Left renal cortex interstitium (tissue), 4 donors: Measurements from ENCODE around the gene KCTD2. TPM values are rescaled to one million over a fixed set of nuclear protein-coding genes. Genes with fewer than 3 reads are reported as not detected.
"Not testable (repeated sequence)": the region's sequence is repeated elsewhere in the genome, so short reads cannot be mapped to it uniquely, and the experiment has no call there.

Experiments used
- DNase-seq, 4 donors: peaks; one replicate each; pipeline ENCODE4 v3.0.0-alpha.2; 2013; ENCODE audit warnings: low read depth in 4 of 4, low spot score in 2 of 4, missing footprints in 1 of 4
- polyA plus RNA-seq, 4 donors: library from polyadenylated mRNA; unstranded; fragments of 120-200 nt; gene quantifications; one replicate each; pipeline ENCODE4 v1.2.1, GENCODE V29; 2013; ENCODE audit not compliant: insufficient read length in 4 of 4

Gene KCTD2
- polyA plus RNA-seq, 4 donors, result 29.7 to 34.6 (median 33.9) TPM

DNA sequence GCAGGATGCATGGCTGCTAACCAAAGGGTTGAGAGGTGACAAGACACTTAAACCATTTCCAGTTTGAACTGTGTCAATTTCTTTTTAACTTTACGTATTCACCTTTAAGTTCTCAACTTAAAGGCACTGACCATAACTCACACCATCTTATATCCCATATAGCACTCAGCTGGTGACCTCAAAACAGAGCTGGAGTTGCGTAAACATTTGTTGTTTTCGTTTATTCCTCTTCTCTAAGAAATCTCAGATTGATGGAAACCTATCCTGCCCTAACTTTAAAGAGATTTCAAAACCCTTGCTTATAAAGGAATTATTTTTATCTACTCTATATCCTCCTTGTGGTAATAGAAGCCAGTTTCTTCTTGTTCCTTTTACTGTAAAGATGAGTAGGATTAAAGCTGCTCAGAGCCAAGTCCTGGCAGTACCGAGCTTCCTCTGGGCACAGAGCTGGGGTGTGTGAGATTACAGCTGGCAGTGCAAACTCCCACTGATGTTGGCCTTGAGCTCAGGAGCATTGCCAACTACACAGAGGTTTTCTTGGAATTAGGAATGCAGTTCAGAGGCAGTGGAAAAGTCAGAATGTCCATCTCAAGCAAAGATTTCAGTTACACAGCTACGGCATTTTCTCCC lies 1.3 kb downstream of the KCTD2 start:
- DNase-seq, result no peak

DNA sequence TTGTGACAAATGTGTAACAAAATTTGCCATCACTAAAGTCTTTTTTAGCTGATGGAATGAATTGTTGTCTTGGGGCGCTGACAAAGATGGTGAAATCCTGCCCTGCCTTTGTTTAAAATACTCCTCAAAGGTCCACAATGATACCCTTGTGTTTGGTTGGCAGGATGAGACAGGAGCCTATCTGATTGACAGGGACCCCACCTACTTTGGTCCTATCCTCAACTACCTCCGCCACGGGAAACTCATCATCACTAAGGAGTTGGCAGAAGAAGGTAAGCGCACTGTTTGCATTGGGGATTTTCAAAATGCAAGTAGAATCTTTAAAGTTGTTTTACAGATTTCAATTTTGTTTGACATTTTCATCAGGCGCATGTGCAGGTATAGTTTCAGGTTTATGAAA lies 2.0 kb downstream of the KCTD2 start:
- DNase-seq, result no peak

DNA sequence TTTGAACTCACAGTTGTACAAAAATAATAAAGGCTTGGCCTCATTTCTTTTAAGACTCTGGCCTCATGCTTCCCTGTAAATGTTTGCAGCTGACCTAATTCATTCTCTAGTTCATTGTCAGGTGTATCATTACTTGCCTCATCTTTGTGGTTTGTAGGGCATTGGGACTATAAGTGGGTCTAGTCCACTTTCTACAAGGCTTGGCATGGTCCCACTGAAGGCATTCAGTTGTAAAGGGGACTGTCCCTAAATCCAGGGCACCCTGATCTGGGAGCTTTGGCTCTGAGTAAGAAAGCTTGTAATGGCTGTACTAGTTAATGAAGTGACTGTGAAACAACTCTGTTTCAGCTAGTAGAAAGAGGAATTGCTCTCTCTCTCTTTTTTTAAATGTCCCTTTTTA lies 2.7 kb downstream of the KCTD2 start:
- no peak for DNase-seq

DNA sequence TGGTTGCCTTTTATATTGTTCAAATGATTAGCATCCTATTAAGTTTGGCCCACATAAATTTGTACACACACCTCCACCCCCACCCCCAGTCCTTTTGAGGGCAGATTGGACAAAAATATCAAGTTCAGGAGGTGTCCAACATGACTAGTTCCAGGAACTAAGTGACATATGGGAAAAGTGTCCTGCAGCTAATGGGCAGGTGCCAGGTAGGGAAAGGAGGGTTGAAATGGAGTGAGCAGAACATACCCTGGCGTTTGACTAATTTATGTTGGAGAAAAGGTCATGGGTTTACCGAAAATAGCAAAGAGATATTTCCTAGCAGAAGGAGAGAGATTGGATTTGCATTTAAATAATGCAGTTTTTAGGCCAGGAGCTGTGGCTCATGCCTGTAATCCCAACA lies 4.9 kb downstream of the KCTD2 start:
- DNase-seq, result no peak

DNA sequence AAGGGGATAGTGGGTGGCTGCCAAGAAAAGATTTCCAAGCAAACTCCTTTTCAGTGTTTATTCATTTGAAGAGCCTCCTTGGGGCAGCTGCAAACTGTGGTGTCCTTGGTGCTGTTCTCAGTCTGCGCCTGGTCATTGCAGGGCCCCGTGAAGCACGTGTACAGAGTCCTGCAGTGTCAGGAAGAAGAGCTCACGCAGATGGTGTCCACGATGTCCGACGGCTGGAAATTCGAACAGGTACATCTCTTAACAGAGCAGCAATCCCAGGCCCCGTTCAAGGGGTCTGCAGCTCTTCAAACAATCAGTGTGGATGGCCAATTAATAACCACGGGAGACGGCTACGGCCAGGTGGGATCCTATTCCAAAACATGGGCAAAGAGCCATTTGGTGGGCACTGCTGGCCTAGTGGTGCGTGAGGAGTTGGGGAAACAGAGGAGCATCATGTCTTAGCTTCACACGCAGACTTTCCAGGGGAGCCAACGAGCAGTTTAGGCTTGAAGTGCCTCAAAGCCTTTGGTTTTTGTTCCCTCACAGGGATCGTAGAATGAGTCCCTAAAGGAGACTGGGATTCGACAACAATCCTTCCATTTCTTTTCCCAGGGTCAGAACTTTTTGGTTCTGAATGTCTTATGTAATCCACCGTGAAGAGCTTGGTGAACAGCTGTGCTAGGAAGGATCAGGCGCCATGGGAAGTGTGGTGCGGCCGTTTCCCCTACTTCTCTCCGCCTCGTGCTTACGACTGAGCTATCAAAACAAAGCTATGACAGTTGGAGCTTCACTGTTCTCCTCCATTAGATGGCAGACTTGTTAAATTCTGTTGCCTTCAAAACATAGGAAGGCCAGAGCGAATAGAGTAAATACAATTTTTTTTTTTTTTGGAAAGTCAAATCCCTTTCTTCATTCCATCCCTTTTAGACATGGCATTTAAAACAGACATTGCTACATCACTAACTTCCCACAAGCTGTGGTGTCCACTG lies 12.6 kb downstream of the KCTD2 start:
- DNase-seq, result no peak

DNA sequence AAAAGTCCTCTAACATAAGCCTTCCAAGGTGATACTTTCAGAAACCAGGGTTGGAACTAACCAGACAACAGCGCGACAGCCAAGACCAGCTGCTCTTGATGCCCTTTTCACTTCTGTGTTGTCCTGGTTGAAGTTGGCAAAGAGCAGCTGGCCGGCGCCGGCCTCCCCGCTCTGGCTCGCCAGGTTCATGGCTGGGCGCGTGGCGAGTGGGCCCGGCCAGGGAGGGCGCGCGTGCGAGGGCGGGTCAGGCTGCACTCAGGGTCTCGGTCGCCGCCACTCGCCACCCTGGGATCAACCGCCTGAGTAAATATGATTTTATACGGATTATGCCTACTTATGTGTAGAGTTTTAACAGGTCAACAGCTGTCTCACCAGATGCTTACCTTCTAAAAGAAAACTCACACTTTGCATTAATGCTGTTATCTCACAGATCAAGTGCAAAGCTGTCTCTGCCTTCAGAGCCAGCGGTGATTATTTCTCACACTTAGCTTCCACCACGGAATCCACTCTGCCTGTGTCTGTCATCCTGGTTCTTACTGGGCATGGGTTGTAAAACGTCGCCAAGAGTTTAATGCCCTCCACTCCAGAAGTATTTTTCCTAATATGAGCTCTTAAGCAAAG lies 13.5 kb downstream of the KCTD2 start:
- no peak for DNase-seq

DNA sequence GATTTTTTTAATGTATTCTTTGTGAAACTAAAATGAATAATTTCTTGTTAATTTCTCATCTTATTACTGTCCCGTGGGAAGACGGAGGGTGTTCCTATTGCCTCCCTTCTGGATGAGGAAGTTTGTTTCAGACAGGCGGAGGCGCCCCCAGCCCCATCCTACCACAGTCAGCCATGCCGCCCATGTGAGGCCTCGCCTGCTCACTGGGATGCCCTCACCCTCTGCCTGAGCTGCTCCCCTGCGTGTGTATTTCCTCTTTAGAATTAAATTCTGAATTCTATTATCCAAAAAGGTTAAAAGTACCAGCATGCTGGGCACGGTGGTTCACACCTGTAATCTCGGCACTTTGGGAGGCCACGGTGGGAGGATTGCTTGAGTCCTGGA lies 14.0 kb downstream of the KCTD2 start:
- DNase-seq, result no peak

DNA sequence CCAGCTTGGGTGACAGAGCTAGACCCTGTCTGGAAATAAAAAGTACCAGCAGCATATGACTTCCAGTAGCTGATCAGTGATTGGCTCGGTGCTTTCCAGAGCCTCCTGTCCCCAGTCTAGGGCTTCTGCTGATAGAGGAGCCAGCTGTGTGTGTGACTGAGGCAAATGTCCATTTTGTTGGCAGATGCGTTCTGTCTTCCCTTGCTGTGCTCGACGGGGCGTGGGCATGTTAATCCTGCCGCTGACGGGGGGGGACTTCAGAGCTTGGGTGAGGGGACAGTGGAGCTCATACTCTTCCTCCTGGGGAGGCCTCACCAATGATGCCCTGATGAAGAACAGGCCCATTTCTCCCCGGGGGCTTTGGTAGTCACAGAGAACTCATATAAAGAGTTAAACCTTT lies 14.6 kb downstream of the KCTD2 start:
- DNase-seq, result no peak

DNA sequence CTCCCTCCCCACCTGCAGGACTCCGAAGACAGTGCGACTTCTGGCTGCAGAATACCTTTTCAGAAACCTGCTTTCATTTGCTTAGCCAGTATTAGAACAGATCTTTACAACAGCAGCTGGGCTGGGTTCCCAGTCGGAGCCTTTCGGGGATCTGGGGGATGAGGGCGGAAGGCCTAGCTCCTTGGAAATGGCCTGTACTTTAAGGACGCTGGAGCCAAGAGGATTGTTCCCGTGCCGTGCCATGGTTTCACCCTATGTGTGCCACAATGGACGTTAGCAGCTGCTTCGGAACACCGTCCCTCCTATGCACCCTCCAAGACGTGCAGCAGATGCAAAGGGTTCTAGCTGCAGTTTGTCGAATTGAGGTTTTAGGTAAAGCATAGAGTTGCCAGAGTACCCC lies 16.2 kb downstream of the KCTD2 start:
- no peak for DNase-seq

DNA sequence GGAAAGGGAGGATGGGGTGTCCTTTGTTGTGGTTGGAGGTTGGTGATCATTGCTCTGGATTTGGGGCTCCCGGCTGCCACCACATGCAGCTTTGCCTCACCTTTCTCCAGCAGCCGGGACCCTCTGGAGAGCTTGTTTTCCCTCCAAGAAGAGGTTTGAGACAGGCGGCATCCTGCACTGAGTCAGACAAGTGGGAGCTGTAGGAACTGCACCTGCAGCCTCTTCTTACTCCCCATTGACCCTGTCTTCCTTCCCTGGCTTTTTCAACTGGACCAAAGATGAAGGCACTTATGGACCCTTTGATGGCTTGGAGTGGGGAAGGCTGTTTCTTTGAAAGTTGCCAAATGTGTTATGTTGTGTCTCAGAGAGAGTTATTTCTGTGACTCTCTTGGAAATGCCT lies 16.6 kb downstream of the KCTD2 start:
- no peak for DNase-seq

DNA sequence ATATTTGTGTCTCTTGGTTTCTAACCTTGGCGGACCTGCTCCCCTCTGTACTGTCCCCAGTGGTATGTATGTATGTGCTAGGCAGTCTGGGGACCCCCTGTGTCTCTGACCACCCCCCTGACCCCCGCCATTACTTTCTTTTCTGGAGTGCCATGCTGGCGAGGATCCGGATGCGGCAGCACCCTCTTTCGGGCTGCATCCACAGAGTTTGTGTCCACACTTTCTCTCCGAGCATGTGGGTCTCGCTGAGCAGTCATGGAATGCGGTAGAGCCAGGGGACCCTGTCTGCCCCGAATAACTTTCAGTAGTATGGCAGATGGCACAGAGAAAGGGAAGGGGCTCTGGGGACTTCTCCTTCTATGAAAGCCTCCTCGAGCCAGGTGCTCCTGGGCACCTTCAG lies 17.0 kb downstream of the KCTD2 start:
- no peak for DNase-seq

DNA sequence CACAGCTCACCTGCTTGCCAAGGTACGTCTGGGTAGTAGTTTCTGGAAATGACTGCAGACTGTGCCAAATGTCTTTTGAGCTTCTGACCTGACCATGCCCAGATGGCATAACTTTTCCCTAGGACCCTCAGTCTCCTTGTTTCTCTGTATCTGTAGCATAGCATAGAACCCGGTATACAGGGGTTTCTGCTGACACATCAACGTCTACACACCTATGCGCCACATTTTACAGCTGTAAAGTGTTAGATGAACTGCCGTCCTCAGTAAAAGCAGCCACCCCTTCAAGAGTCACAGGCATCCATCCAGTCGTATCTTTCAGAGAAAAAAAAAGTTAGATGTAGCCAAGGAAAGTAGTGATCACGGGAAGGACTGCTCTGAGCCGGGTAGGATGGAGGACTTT lies 17.4 kb downstream of the KCTD2 start:
- DNase-seq, result no peak

DNA sequence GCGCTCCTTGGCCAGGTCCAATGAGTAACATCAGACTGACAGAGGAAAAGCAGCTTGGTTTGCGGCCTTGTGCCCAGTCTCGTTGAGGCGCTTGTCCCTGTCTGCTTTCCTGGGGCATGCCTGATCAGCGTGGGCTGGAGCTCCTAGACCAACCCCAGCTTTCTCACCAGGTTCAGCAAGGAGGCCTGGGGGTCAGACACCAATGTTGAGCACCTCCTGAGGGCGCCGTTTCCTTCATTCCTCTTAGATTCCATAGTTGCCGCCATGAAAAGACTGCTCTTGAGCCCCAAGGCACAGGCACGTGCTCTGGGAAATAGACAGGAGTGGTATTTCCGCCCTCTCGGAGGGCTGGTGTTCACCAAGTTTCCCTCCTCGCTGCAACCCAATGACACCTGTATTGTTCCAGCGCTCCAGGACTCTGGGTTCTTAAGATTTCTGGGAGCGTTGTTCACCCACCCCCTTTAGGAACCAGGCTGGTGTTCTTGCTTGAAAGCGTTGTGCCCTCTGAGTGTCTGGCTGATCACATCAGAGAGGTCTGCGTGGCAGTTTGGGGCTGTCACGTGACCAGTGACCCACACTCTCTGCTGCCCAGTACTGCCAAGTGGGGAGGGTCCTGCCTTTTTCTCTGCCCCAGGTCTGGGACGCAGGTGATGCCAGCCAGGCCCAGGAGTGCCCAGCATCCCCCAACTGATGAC lies 18.0 kb downstream of the KCTD2 start:
- DNase-seq, result no peak

DNA sequence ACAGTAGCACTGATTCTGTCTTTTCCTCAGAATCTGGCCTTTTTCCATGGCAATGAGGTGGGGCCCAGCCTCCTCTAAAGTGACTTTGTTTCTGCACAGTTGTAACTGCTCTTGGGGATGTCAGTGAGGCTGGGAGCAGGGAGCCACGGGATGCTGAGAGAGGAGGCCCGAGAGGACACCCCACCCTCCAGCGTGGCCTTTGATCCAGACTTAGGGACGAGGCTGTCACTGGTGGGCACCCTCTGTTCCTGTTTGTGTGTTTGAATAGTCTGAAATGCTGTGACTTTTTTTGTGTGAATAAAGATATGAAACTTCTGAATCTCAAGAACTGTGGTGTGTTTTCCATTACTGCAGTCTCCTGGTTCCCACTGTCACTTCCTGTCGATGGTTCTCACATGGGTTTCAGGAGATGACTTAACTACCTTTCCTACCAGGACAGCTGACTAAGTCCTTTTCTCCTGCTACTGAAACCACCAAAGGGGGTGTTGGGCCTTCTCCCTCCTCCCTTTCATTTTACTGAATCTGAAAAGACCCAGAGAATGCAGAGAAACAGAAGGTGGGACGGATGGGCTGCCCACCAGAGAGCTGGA lies 18.6 kb downstream of the KCTD2 start:
- DNase-seq, result no peak

DNA sequence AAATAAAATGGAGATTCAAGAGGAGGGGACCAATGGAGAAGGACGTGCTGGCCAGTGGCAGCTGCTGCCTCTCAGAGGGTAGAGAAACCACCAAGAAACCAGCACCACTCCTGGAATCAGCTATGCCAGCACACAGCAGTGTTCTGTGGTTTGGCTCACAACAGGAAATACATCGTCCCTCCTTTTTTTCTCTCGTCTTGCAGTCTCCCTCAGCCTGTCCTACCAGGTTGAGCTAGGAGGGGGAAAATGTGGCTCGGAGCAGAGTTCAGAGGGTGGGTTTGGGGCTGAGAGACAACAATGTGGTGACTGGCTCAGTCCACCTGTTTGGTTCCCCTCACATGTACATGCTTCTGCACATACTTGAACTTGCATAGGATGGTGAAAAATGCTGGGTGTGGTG lies 20.8 kb downstream of the KCTD2 start:
- DNase-seq, result no peak

DNA sequence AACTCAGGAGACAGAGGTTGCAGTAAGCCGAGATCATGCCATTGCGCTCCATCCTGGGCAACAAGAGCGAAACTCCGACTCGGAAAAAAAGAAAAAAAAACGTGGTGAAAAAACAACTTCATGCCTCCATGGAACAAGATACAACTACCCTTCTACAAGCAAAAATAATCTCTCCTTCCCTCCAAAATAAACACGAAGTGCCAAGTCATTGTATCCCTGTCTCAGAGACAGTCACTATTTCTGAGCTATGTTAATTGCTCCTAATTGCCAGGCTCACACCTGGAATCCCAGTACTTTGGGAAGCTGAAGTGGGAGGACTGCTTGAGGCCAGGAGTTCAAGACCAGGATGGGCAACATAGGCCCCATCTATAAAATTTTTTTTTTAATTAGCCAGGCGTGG lies 21.7 kb downstream of the KCTD2 start:
- DNase-seq, result no peak

DNA sequence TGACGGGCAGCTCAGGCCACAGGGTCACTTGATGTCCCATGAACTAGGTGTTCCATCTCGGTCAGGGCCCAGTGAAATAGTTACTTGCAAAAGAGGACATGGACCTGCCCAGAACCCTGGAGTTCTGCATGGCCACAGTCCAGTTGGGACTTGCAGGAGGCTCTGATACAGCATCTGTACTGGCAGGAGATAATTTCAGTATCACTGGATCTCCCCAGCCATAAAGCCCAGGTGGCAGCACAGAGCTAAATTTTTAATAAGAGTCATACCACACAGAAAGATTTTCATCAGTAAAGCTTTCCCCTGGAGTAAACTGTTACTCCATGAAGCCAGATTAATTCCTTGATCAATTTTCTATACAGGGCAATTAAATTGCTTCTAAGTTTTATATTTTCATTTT lies 22.8 kb downstream of the KCTD2 start:
- no peak for DNase-seq

DNA sequence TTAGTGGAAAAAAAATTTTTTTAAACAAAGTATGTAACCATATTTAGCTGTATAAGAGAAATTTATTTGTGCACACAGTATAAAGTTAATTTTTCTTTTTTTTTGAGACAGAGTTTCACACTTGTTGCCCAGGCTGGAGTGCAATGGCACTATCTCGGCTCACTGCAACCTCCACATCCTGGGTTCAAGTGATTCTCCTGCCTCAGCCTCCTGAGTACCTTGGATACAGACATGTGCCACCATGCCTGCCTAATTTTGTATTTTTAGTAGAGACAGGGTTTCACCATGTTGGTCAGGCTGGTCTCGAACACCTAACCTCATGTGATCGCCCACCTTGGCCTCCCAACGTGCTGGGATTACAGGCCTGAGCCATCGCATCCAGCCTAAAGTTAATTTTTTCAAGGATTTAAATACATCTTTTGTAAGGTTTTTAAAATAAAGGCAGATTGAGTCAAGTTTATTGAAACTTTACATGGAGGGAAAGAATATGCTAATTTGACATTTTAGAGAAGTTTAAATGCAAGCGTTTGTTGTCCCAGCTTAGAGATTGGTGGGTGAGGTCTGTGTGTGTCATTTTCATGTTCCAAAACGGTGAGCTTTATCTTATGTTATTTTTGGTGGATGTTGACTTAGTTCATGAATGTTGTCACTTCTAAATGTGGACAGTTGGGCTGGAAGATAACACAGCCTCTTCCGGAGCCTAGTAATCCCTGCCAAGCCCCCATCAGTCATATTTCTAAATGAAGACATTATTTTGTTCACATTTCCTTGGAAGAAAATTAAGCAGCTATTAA lies 24.6 kb downstream of the KCTD2 start:
- not testable (repeated sequence) for DNase-seq

DNA sequence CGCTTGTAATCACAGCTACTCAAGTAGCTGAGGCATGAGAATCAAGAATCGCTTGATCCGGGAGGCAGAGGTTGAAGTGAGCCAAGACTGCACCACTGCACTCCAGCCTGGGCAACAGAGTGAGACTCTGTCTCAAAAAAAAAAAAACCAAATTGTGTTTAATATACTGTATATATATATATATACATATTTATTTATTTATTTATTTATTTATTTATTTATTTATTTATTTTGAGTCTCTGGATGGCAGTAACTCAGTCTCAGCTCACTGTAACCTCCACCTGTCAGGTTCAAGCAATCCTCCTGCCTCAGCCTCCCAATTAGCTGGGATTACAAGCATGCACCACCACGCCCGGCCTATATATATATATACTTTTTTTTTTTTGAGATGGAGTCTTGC lies 25.9 kb downstream of the KCTD2 start:
- not testable (repeated sequence) for DNase-seq

DNA sequence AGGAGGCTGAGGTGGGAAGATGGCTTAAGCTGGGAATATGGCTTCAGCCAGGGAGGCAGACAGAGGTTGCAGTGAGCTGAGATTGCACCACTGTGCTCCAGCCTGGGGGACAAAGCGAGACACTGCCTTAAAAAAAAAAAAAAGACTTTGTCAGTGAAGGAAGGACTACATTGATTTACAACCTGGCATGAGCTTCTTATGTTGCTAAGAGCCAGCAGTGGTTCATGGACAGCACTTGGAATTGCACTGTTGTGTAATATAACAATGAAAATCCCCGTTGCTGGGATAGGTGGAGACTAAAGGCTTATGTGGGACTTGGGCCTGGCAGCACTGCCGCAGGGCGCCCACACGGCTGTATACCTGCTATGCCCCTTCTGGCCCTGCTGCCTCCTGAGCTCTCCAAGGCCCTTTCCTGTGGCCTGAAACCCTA lies 26.6 kb downstream of the KCTD2 start:
- DNase-seq, result no peak
